ENCODE data around the gene CCND3. TPM values are rescaled to one million over a fixed set of nuclear protein-coding genes. Genes with fewer than 3 reads are reported as not detected.
"Not testable (repeated sequence)": the region's sequence is repeated elsewhere in the genome, so short reads cannot be mapped to it uniquely, and the experiment has no call there.

CCND3 gene
- total RNA-seq, 1 experiment from 2014 or later = 75.1 TPM

DNA sequence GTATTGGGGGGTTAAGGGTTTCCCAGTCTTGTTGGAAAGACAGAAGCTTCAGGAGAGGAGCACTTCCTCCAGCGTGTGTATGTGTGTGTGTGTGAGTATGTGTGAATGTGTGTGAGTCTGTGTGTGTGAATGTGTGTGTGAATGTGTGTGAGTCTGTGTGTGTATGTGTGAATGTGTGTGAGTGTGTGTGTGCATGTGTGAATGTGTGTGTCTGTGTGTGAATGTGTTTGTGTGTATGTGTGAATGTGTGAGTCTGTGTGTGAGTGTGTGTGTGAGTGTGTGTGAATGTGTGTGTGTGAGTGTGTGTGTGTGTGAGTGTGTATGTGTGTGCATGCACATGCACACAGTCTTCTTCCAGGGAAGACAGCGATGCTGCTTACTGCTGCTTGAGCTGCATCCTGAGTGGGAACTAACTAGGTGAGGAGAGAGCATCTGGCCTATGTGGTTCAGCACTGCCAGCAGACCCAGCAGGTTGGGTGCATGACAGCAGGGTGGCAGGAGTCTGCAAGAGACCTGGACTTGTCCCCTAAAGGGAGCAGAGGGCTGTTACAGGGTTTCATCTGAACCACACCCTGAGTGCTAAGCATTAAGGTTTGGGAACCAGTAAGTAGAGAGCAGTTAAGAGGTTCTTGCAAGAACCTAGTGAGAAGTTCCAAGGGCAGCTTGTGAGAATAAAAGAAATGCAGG is 22.7 kb upstream of the CCND3 start:
- no peak overlapping the region for H3K27ac ChIP-seq
- no peak for DNase-seq (ENCODE audit: low read depth in 1 of 2, low spot score in 2 of 2)
- no peak overlapping the region for H3K4me3 ChIP-seq
- H3K4me1 ChIP-seq (replicated peaks) = peaks cover 27% of the 10 kb centered on the region
- no peaks in the 10 kb centered on the region for H3K36me3 ChIP-seq
- no peaks in the 10 kb centered on the region for H3K9me3 ChIP-seq (replicated peaks)
- H3K27me3 ChIP-seq (replicated peaks) = no peaks in the 10 kb centered on the region

DNA sequence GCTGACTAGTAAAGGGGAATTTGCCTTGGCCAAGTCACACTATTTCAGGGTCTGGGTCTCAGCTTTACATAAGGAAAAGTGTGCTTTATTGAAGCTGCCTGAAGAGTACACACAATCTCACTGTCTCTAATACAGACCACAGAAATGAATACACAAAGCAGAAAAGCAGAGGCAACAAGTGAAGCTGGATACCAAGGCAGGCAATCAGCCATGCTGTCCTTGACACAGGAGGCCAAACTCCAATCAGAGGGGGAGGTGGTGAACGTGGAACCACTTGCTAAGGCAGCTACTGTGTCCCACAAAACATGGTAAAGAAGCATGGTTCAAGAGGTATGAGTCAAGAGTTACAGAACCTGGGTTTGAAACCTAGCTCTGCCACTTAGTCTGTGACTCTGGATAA is 21.8 kb upstream of the CCND3 start:
- no peak overlapping the region for H3K4me3 ChIP-seq
- DNase-seq (ENCODE audit: low read depth in 1 of 2, low spot score in 2 of 2) = no peak
- H3K9me3 ChIP-seq (replicated peaks) = no peaks in the 10 kb centered on the region
- H3K36me3 ChIP-seq = no peaks in the 10 kb centered on the region
- no peaks in the 10 kb centered on the region for H3K27me3 ChIP-seq (replicated peaks)
- H3K4me1 ChIP-seq (replicated peaks) = peaks cover 27% of the 10 kb centered on the region
- no peak overlapping the region for H3K27ac ChIP-seq

DNA sequence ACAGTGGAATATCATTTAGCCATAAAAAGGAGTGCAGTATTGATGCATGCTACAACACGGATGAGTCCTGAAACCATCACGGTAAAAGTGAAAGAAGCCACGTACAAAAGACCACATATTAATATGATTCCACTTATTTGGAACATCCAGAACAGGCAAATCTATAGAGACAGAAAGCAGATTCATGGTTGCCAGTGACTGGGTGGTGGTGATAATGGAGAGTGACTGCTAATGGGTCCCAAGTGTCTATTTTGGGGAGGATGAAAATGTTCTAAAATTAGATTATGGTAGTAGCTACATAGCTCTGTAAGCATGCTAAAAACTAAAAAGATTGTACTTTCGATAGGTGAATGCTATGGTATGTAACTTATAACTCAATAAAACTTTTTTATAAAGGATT is 18.4 kb upstream of the CCND3 start:
- Histone ChIP-seq H3K27ac (no peak overlapping the region), H3K4me3 (no peak overlapping the region), H3K9me3 (replicated peaks) (no peaks in the 10 kb centered on the region), H3K36me3 (no peaks in the 10 kb centered on the region), H3K4me1 (replicated peaks) (0 out of 2 replicates have a peak, but pooled peaks cover 4% of the 10 kb centered on the region), H3K27me3 (replicated peaks) (no peaks in the 10 kb centered on the region)
- DNase-seq (ENCODE audit: low read depth in 1 of 2, low spot score in 2 of 2) = no peak

DNA sequence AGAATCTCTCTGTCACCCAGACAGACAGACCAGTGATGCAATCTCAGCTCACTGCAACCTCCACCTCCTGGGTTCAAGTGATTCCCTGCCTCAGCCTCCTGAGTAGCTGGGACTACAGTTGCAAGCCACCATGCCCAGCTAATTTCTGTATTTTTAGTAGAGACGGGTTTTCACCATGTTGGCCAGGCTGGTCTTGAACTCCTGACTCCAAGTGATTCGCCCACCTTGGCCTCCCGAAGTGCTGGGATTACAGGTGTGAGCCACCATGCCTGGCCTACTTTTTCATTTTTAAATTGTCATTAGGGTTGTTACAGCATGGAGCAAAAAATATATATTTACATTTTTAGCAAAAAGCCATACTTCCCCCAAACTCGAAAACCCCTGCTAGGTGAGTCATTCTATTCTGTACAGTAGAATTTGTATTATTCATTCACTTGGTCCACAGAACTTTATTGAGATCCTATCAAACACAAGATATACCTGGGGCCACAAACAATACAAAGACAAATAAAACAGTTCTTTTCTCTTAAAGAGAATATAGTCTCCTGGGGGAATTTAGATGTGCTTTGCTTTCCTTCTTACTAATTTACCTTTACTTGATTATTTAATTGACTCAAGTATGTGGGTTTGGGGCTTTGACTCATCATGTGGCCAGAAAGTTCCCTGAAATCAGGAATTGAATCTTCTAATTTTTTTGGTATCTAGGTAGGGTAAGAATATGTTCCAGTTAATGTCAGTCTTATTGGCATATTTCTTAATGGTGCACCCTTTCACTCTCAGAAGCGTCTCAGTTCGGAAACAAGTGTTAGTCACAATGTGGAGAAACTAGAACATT is 16.6 kb upstream of the CCND3 start:
- H3K27me3 ChIP-seq (replicated peaks) = no peaks in the 10 kb centered on the region
- 0 out of 2 replicates have a peak, but pooled peaks cover 4% of the 10 kb centered on the region for H3K4me1 ChIP-seq (replicated peaks)
- H3K4me3 ChIP-seq = no peak overlapping the region
- no peaks in the 10 kb centered on the region for H3K9me3 ChIP-seq (replicated peaks)
- H3K36me3 ChIP-seq = no peaks in the 10 kb centered on the region
- no peak overlapping the region for H3K27ac ChIP-seq
- no peak for DNase-seq (ENCODE audit: low read depth in 1 of 2, low spot score in 2 of 2)

DNA sequence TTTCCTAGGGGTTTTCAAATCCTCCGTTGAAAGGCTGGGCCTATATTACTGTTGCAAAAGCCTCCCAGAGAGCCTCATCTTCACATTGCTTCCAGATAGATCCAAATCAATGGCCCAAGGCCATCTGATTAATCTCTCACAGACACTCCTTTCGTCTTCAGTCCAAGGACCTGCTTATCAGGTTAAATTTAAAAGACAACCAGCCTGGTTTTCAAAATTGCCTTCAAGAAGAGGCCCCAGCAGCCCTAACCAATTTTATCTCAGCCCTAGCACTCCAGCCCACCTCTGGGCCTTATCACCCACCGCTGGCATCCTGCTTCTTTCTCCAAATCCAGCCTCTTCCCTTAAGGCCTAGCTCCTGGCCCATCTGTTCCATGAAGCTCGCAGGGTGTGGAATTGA is 15.5 kb upstream of the CCND3 start:
- Histone ChIP-seq H3K4me3 (no peak overlapping the region), H3K27ac (no peak overlapping the region), H3K9me3 (replicated peaks) (no peaks in the 10 kb centered on the region), H3K36me3 (no peaks in the 10 kb centered on the region), H3K4me1 (replicated peaks) (0 out of 2 replicates have a peak, but pooled peaks cover 4% of the 10 kb centered on the region), H3K27me3 (replicated peaks) (no peaks in the 10 kb centered on the region)
- DNase-seq (ENCODE audit: low read depth in 1 of 2, low spot score in 2 of 2) = no peak

DNA sequence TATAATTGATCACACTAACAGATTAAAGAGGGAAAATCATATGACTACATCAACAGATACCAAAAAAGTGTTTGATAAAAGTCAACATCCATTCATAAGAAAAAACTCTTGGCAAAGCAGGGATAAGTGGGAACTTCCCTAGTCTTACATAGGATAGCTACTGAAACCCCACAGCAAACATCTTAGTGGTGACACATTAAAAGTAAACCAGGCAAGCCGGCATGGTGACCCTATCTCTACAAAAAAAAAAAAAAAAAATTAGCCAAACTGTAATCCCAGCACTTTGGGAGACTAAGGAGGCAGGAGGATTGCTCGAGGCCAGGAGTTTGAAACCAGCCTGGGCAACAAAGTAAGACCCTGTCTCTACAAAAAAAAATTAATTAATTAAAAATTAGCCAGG is 13.8 kb upstream of the CCND3 start:
- Histone ChIP-seq H3K4me3 (no peak overlapping the region), H3K4me1 (replicated peaks) (no peaks in the 10 kb centered on the region), H3K9me3 (replicated peaks) (no peaks in the 10 kb centered on the region), H3K27me3 (replicated peaks) (no peaks in the 10 kb centered on the region), H3K27ac (no peak overlapping the region), H3K36me3 (no peaks in the 10 kb centered on the region)
- no peak for DNase-seq (ENCODE audit: low read depth in 1 of 2, low spot score in 2 of 2)

DNA sequence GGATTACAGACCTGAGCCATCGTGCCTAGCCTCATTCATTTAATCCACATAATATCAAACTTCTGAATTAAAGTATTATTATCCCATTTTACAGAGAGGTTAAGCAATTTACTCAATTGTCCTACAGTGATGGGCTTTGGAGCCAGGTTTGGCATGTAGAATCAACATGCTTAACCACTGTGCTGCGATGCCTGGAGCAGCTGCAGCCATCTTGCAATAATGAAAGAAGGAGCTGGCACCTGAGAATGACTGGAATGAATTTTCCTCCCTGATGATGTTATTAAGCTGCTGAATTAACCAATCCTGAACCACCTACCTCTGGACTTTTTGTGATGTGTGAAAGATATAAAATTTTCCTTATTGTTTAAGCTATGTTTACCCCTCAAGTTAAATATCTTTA is 13.1 kb upstream of the CCND3 start:
- no peak overlapping the region for H3K27ac ChIP-seq
- H3K27me3 ChIP-seq (replicated peaks) = no peaks in the 10 kb centered on the region
- no peaks in the 10 kb centered on the region for H3K36me3 ChIP-seq
- DNase-seq (ENCODE audit: low read depth in 1 of 2, low spot score in 2 of 2) = no peak
- no peaks in the 10 kb centered on the region for H3K4me1 ChIP-seq (replicated peaks)
- H3K9me3 ChIP-seq (replicated peaks) = no peaks in the 10 kb centered on the region
- no peak overlapping the region for H3K4me3 ChIP-seq

DNA sequence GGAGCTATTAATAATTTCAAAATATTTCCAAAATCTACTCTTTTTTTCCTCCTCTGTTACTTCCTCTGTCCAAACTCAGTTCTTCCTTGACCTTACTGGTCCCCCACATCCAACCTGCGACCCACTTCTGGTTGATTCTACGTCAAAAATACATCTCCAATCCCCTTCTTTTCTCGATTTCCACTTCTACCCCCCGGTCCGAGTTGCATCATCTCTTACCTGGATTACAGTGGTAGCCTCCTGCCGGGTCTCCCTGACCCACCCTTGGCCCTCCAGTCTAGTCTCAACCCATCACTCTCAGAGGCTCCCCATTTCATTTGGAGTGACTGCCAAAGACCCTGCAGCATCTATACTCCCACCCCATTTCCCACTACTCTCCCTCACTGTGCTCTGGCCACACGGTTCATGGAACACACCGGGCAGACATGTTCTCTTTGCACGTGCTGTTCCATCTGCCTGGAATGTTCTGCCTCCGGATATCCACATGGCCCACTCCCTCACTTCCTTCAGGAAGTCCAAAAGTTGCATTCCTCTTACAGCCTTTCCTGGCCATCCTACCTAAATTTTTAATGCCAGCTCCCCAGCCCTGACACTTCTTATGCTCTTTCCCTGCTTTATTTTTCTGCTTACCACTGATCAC is 6.1 kb upstream of the CCND3 start:
- no peak overlapping the region for H3K4me3 ChIP-seq
- no peaks in the 10 kb centered on the region for H3K9me3 ChIP-seq (replicated peaks)
- no peaks in the 10 kb centered on the region for H3K4me1 ChIP-seq (replicated peaks)
- DNase-seq (ENCODE audit: low read depth in 1 of 2, low spot score in 2 of 2) = no peak
- H3K36me3 ChIP-seq = no peaks in the 10 kb centered on the region
- H3K27ac ChIP-seq = no peak overlapping the region
- H3K27me3 ChIP-seq (replicated peaks) = no peaks in the 10 kb centered on the region

DNA sequence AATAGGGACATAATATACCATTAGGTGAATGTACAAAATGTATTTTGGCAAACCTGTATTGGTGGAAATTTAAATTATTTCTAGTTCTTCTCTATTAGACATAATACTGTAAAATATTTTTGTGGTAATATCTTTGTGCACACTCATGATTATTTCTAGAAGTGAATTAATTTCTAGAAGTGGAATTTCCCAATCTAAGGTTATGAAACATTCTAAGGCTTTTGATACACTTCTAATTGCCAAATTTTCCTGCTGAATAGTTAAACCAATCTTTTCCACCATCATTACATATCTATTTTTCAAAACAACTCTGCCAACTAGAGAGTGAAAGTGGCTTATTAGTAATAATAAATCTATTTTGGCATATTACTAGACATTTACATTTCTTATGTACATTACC is 1.8 kb upstream of the CCND3 start:
- Histone ChIP-seq H3K27ac (no peak overlapping the region), H3K4me3 (no peak overlapping the region), H3K4me1 (replicated peaks) (peaks cover 26% of the 10 kb centered on the region), H3K27me3 (replicated peaks) (no peaks in the 10 kb centered on the region), H3K9me3 (replicated peaks) (0 out of 2 replicates have a peak, but pooled peaks cover 5% of the 10 kb centered on the region), H3K36me3 (peaks cover 31% of the 10 kb centered on the region)
- DNase-seq (ENCODE audit: low read depth in 1 of 2, low spot score in 2 of 2) = no peak

DNA sequence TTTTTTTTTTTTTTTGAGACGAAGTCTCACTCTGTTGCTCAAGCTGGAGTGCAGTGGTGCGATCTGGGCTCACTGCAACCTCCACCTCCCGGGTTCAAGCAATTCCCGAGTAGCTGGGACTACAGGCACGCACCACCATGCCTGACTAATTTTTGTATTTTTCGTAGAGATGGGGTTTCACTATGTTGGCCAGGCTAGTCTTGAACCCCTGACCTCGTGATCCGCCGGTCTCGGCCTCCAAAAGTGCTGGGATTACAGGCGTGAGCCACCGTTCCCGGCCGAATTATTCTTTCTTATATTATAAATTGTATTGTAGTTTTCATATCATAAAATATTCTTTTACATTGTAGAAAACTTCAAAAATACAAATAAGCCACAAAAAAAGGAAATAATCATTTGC is 1.3 kb upstream of the CCND3 start:
- peaks cover 26% of the 10 kb centered on the region for H3K4me1 ChIP-seq (replicated peaks)
- not testable (repeated sequence) for H3K9me3 ChIP-seq (replicated peaks); H3K4me3 ChIP-seq; H3K27me3 ChIP-seq (replicated peaks); H3K27ac ChIP-seq; DNase-seq (ENCODE audit: low read depth in 1 of 2, low spot score in 2 of 2)
- H3K36me3 ChIP-seq = peaks cover 37% of the 10 kb centered on the region

DNA sequence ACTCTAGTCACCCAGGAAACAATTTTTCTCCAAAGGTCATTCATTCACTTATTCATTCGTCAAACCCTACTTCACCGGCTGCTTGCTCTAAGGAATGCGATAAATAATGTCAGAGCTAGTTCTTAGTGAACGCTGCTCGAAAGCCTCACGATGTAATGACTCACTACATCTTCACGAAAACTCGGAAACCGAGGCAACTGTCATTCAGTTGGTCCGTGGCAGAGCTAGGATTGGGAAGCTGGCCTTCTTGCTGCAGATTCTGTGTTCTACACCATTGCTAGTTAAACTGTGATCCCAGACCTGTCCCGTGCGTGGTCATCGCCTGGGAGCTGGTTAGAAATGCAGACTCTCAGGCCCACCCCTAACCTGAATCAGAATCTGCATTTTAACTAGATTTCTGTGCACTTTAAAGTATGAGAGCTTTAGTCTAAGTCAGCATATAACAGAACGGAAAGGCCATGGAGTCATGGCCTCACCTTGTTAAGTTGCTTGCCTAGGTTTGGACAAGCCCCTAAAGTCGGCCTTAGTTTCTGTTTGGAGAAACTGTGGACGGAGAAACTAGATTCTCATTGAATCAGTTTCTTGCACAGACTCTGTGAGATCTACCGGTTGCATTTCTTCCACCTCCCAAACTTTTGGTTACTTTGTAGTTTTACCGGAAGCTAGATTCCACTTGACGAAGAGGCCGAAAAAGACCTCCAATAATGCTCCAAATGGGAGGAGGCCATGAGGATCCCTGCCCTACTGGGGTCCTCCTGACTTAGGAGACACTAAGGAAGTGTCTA is 651 bp upstream of the CCND3 start:
- H3K9me3 ChIP-seq (replicated peaks) = 0 out of 2 replicates have a peak, but pooled peaks cover 5% of the 10 kb centered on the region
- H3K4me1 ChIP-seq (replicated peaks) = peaks cover 26% of the 10 kb centered on the region
- peaks cover 43% of the 10 kb centered on the region for H3K36me3 ChIP-seq
- peak overlapping the region; percentile 96 for H3K4me3 ChIP-seq
- no peaks in the 10 kb centered on the region for H3K27me3 ChIP-seq (replicated peaks)
- H3K27ac ChIP-seq = peak overlapping the region; percentile 51
- no peak for DNase-seq (ENCODE audit: low read depth in 1 of 2, low spot score in 2 of 2)

DNA sequence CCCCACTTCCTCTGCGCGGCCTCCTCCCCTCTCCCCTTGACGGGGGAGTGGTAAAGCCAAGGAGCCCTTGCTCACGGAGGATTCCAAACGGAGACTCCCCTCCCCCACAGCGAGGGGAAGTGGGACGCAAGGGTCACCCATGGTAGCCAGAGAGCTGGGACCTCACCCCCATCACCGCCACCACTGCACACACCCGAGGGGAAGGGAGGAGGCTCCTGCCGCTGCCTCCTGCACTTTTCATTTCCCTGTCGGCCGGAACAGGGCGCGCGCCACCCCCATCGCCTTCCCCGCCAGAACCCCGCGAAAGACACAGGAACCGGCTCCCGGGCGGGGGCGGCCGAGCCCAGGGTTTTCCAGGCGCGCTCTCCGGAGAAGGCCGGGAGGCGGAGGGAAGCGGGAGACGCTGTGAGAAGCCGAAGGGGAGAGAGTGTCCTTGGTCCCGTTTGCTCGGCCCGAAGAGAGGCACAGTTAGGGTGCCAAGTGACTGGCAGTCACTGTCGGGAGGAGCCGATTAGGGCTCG is 789 bp downstream of the CCND3 start:
- Histone ChIP-seq H3K36me3 (peaks cover 57% of the 10 kb centered on the region), H3K9me3 (replicated peaks) (0 out of 2 replicates have a peak, but pooled peaks cover 5% of the 10 kb centered on the region), H3K4me3 (peak overlapping the region; percentile 96), H3K27ac (peak overlapping the region; percentile 17), H3K4me1 (replicated peaks) (peaks cover 32% of the 10 kb centered on the region), H3K27me3 (replicated peaks) (no peaks in the 10 kb centered on the region)
- peak; percentile 56 to 58 for DNase-seq (ENCODE audit: low read depth in 1 of 2, low spot score in 2 of 2)
